Measurements from ENCODE around the gene NUDT16L1.
A peak's percentile ranks its signal among the peaks of the same experiment; 100 is the strongest.

NUDT16L1 gene

GRCh38 chr16:4733747-4734062 is 40.3 kb downstream of the NUDT16L1 start:
- Histone ChIP-seq H3K9ac (ENCODE audit: low read depth, low read length, poor library complexity, severe bottlenecking) (peak overlapping the region; percentile 78), H4K20me1 (ENCODE audit: insufficient read depth, low read length, poor library complexity, severe bottlenecking) (no peaks in the 10 kb centered on the region), H3K9me2 (replicated peaks; ENCODE audit: low read depth, low read length) (no peaks in the 10 kb centered on the region), H3K27me3 (ENCODE audit: insufficient read depth, low read length, poor library complexity, severe bottlenecking) (no peaks in the 10 kb centered on the region), H3F3A (ENCODE audit: low read depth) (no peaks in the 10 kb centered on the region), H3K4me2 (ENCODE audit: low read depth, low read length, poor library complexity, severe bottlenecking) (peak overlapping the region; percentile 94), H3K4me1 (ENCODE audit: insufficient read depth, low read length, poor library complexity, severe bottlenecking) (peaks cover 5% of the 10 kb centered on the region), H3K9me3 (ENCODE audit: insufficient read depth, low read depth, low read length) (no peaks in the 10 kb centered on the region), H3K79me2 (ENCODE audit: insufficient read depth, low read length) (no peaks in the 10 kb centered on the region), H3K4me3 (ENCODE audit: low read length, poor library complexity, severe bottlenecking) (peak overlapping the region; percentile 85), H3K36me3 (ENCODE audit: insufficient read depth, low read length) (no peaks in the 10 kb centered on the region), H2AFZ (ENCODE audit: low read length) (peak overlapping the region; percentile 97)
- no peak for TF ChIP-seq CTCF (conservative IDR thresholded peaks at IDR 0.05; ENCODE audit: low read length)
- no peak for TF ChIP-seq EZH2phosphoT487 (IDR thresholded peaks at IDR 0.05; ENCODE audit: borderline replicate concordance)

- no peaks in the 10 kb centered on the region for H3K9me2 ChIP-seq (replicated peaks; ENCODE audit: low read depth, low read length)
- H4K20me1 ChIP-seq (ENCODE audit: insufficient read depth, low read length, poor library complexity, severe bottlenecking) = no peaks in the 10 kb centered on the region
- no peaks in the 10 kb centered on the region for H3F3A ChIP-seq (ENCODE audit: low read depth)
- peaks cover 5% of the 10 kb centered on the region for H3K4me1 ChIP-seq (ENCODE audit: insufficient read depth, low read length, poor library complexity, severe bottlenecking)
- peak within 1 kb of the TSS; percentile 78 for H3K9ac ChIP-seq (ENCODE audit: low read depth, low read length, poor library complexity, severe bottlenecking)
- no peak for TF ChIP-seq EZH2phosphoT487 (IDR thresholded peaks at IDR 0.05; ENCODE audit: borderline replicate concordance)
- no peak for TF ChIP-seq CTCF (conservative IDR thresholded peaks at IDR 0.05; ENCODE audit: low read length)
- no peaks in the 10 kb centered on the region for H3K27me3 ChIP-seq (ENCODE audit: insufficient read depth, low read length, poor library complexity, severe bottlenecking)
- no peaks in the 10 kb centered on the region for H3K79me2 ChIP-seq (ENCODE audit: insufficient read depth, low read length)
- no peaks in the 10 kb centered on the region for H3K36me3 ChIP-seq (ENCODE audit: insufficient read depth, low read length)
- no peaks in the 10 kb centered on the region for H3K9me3 ChIP-seq (ENCODE audit: insufficient read depth, low read depth, low read length)
- peak within 1 kb of the TSS; percentile 85 for H3K4me3 ChIP-seq (ENCODE audit: low read length, poor library complexity, severe bottlenecking)
- H3K4me2 ChIP-seq (ENCODE audit: low read depth, low read length, poor library complexity, severe bottlenecking) = peak within 1 kb of the TSS; percentile 94
- H2AFZ ChIP-seq (ENCODE audit: low read length) = peak within 1 kb of the TSS; percentile 97
Measured at GRCh38 chr16:4734063-4734729, 40.8 kb downstream of the NUDT16L1 start, which contains the start of the genes ANKS3 and DNAAF8. Gene ANKS3 (minus strand): TSS chr16:4734271. CDS start chr16:4730149, 4,122 bp downstream. Gene DNAAF8 (plus strand): TSS chr16:4734537. CDS start chr16:4736515, 1,978 bp downstream.

GRCh38 chr16:4734730-4735535 is 41.6 kb downstream of the NUDT16L1 start:
- H3K36me3 ChIP-seq (ENCODE audit: insufficient read depth, low read length) = no peaks in the 10 kb centered on the region
- no peaks in the 10 kb centered on the region for H3F3A ChIP-seq (ENCODE audit: low read depth)
- H4K20me1 ChIP-seq (ENCODE audit: insufficient read depth, low read length, poor library complexity, severe bottlenecking) = no peaks in the 10 kb centered on the region
- H2AFZ ChIP-seq (ENCODE audit: low read length) = peak overlapping the region; percentile 97
- H3K79me2 ChIP-seq (ENCODE audit: insufficient read depth, low read length) = no peaks in the 10 kb centered on the region
- no peak for TF ChIP-seq CTCF (conservative IDR thresholded peaks at IDR 0.05; ENCODE audit: low read length)
- TF ChIP-seq EZH2phosphoT487 (IDR thresholded peaks at IDR 0.05; ENCODE audit: borderline replicate concordance) = no peak
- no peaks in the 10 kb centered on the region for H3K9me3 ChIP-seq (ENCODE audit: insufficient read depth, low read depth, low read length)
- peak overlapping the region; percentile 73 for H3K9ac ChIP-seq (ENCODE audit: low read depth, low read length, poor library complexity, severe bottlenecking)
- no peaks in the 10 kb centered on the region for H3K9me2 ChIP-seq (replicated peaks; ENCODE audit: low read depth, low read length)
- no peaks in the 10 kb centered on the region for H3K27me3 ChIP-seq (ENCODE audit: insufficient read depth, low read length, poor library complexity, severe bottlenecking)
- peak overlapping the region; percentile 85 for H3K4me3 ChIP-seq (ENCODE audit: low read length, poor library complexity, severe bottlenecking)
- peak overlapping the region; percentile 94 for H3K4me2 ChIP-seq (ENCODE audit: low read depth, low read length, poor library complexity, severe bottlenecking)
- H3K4me1 ChIP-seq (ENCODE audit: insufficient read depth, low read length, poor library complexity, severe bottlenecking) = peaks cover 5% of the 10 kb centered on the region
